NCI-H526 treated with DMSO at 0.1 percent for 48 hours (cell line): ENCODE results near the gene PMFBP1.

ENCODE experiments used
- DNase-seq: peaks from one replicate; lab custom pipeline; 2025; lab: John Stamatoyannopoulos, UW

PMFBP1 gene

DNA sequence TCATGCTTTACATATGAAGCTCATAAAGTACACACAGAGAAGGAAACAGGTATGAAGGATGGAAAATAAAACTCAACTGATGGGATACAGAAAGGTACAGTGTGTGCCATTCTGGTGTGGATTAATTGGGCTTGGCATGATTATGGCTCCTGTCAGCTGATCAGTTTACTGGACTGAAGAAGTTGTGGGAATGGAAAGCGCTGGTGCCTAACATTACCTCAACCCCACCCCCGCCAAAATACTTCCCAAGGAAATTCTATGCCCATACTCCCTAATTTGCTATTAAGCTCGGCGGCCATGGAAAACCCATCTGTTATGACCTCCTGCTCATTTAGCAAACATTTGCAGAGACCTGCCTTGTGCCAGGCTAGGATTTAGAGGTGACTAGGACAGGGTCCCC lies 16.6 kb upstream of the PMFBP1 start:
- DNase-seq, result no peak

DNA sequence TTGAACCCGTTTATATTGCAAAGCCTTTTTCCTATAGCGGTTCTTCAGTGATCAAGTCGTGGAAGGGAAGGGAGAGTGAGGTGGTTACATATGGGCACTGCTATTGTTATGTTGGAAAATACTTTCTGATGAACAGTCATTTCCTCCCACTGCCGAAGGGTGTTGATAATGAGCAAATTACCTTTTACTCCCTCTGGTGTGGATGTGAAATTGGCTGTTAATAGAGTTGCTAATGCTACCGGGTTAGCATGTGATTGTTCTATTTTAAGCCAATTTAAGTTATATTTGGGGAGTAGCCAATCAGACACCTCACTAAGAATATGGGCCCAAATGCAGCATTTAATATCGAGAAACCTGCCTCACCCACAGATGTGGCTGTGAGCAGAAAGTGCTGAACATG lies 15.6 kb upstream of the PMFBP1 start:
- no peak for DNase-seq

DNA sequence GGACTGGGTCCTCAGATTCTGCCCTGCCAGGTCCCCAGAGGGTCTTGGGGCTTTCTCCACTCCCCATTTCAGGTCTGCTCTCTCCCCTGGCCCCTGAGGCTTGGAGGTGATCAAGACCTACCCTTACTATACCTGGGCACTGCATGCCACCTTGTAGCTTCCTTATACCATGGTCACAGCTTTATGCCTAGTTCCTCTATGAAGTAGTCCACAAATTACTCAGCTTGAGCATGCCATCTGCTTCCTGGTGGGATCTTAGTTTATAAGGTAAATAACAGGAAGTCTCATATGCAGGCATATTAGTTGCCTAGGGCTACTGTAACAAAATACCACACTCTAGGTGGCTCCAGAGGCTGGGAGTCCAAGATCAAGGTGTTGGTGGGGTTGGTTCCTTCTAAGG lies 11.0 kb upstream of the PMFBP1 start:
- no peak for DNase-seq

DNA sequence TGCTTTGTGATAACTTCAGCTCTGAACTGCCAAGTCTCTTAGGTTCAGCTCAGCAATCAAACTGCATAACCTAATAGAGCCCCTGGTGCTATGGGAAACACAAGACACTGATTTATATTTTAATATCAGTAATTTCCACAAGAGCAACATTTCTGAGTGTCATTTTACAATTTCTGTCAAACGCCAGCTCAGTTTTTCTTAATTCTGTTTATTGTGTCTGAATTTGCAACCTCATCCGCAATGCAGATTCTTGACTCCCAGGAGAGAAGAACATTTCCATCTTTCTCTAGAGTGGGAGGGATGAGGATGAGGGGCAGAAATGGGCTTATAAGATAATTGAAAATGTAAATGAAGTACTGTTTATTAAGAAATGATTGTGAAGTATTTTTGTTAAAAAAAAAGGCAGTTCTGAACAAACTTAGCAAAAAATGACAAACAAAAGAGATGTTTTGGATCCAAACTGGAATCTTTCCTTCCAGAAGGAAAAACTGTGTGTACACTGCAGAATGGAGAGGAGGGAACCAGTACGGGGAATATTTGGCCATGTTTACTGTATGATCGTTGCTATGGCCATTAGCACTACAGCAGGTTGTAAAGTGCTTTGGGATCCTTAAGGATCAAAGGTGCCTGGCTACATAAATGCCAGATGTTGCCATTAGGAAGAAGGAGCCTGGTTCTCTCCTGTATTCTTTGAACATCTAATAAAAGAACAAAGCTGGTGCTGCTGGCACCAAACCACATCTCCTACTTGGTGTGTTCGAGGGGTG lies 7.4 kb upstream of the PMFBP1 start:
- peak; percentile 23 for DNase-seq

DNA sequence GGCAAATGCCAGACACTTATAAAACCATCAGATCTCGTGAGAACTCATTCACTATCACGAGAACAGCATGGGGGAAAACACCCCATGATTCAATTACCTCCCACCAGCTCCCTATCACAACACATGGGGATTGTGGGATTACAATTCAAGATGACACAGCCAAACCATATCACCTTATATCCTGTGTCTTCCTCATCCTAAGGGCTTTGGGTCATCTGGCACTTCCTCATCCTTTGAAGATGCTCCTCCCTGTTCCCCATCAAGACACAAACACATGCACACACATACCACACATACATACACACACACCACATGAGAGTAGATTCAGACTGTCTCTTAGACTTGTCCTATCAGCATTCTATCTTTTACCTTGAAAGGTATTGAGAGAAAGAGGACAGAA lies 2.8 kb upstream of the PMFBP1 start:
- no peak for DNase-seq

DNA sequence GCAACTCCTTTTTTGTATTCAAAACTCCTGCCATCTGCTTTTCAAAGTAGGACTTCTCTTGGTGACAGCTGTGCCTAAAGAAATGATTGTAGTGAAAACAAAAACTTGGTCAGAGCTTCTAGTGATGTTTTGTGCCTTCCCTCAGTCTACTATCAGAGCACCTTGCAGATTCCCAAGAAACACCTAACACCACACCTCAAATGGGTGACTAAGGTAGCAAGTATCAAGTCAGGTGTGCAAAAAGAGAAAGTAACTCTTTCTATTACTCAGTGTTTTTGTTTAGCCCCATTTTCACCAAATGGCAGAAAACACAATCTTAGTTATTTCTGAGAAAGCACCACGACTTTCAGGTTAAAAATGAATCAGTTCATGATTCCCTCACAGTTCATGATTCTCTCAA lies 2.0 kb upstream of the PMFBP1 start:
- no peak for DNase-seq

GRCh38 chr16:72171236-72171635 lies 719 bp downstream of the PMFBP1 start:
- DNase-seq, result no peak

GRCh38 chr16:72169708-72170107 lies 2.2 kb downstream of the PMFBP1 start:
- DNase-seq, result no peak

DNA sequence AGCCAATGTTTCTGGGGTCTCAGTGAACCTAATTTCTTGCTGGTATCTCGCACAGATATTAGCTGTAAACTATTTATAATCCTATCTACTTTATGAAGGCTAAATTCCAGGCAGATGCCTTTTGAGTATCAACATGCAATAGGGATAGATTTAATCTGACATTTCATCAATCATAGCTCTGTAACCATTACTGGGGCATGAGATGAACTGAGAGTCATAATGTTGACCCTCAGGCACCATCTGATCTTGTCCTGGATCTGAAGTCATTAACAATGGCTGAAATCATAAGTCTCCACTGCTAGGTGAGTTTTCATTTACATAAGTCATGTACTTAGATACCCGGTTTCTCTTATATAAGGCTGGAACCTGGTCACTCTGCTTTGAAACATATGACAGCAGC lies 3.6 kb downstream of the PMFBP1 start:
- no peak for DNase-seq

GRCh38 chr16:72166954-72167561 lies 4.9 kb downstream of the PMFBP1 start:
- no peak for DNase-seq

GRCh38 chr16:72166151-72166550 lies 5.8 kb downstream of the PMFBP1 start:
- no peak for DNase-seq

DNA sequence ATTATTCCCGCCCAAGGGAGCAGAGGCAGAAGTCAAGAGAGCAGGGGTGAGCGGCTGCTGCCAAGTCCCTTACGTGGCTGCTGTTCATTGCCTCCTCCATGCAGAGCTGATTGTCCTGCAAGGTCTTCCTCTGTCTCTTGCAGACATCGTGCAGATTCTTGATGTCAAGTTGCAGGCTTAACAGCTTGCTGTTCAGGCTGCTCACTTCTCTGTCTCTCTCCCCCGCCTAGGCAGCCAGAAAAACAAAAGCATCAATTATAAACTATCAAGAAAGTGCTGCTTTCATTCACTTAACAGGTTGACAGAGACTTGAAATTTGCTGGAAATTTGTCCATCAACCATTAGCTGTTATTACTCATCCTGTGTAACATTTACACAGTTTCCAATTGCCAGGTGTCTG lies 7.3 kb downstream of the PMFBP1 start:
- no peak for DNase-seq

DNA sequence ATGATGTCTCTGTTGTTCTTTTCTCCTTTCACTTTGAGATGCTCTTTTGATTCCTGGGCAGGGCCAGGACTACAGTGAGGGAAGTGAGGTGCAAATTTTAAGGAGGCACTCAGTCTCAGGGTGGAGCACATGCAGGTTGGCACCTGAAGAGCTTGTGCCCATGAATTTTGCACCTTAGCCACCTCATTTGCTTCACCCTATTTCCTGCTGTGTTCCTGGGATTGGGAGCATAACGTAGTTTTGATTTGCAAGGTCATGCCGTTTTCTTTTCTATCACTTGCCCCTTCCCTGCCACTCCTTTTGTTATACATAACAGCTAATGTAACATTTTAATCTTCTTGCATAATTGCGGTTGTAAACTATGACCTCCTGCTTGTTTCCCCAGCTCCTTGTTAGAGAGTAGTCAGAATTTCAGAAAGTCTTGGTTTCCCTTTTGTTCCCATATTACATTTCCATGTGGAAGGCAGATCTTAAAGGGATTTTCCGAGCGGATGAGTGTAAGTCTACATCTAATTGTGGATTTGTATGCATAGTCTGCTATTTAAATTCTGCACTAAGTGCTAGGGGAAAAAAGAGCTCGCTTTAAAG lies 9.8 kb downstream of the PMFBP1 start:
- DNase-seq, result no peak

GRCh38 chr16:72159801-72160200 lies 12.2 kb downstream of the PMFBP1 start:
- no peak for DNase-seq

DNA sequence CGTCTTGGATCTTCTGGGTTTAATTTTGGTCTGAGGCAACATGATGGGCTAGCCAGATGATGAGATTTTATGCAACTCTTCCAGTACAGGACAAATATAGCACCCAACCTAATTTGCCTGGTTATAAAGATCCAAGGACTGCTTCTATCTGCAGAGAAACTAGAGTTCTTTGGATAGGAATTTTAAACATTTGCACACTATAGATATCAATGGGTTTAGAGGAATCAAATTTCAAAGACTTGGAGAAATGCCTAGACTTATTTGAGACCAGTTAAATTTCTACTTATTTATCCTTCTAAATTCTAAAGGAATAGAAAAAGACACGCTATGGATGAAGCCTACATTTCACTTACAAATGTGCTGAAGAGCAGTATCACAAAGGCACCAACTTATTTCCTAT lies 12.6 kb downstream of the PMFBP1 start:
- no peak for DNase-seq

GRCh38 chr16:72149676-72150464 lies 22.1 kb downstream of the PMFBP1 start:
- no peak for DNase-seq

GRCh38 chr16:72142476-72142875 lies 29.5 kb downstream of the PMFBP1 start:
- no peak for DNase-seq

DNA sequence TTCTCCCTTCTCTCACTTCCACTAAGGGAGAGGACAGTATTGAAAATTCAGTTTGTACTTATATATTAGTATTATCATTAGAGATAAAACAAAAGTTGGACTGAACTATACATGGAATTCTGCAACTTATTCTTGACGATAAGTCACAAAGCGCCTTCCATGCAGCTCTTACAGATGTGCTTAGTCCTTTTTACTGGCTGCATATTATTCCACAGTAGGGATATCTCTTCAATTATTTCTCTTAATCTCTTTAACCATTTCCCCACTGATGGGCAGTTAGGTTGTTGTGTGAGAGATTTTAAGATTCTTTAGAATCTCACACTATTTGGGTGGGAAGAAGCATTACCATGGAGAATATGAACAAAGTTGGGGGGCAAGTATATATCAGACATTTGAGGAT lies 32.0 kb downstream of the PMFBP1 start:
- no peak for DNase-seq

GRCh38 chr16:72138064-72138572 lies 33.8 kb downstream of the PMFBP1 start:
- DNase-seq, result no peak

DNA sequence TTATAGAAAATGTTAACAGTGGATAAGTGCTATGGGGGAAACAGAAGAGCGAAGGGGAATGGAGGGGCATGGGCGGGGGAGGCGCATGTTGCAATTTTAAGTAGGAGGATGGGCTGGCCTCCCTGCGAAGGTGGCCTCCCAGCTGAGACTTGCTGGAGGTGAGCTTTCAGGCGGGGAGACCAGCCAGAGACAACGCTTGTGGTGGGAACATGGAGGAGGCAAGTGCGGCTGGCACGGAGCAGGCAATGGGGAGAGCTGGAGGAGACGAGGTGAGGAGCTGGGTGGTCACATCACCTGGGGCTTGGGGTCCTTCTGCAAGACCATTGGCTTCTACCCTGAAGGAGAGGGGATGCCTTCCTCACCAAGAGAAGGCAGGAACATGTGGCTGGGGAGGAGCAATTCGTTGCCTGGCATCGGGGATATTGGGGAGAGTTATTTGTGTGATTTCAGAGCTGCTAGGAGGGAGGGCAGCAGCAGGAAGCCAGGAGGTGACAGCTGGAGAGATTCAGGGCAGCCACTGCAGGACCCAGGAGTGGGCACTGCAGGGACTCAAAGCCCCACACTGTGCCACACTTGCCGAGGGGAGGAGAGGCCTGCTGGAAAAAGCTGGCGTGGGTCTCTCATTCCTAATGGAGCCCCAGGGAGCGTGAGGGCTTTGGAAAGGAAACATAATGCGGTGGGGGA lies 34.4 kb downstream of the PMFBP1 start:
- no peak for DNase-seq

GRCh38 chr16:72134507-72134906 lies 37.4 kb downstream of the PMFBP1 start:
- no peak for DNase-seq

GRCh38 chr16:72132726-72133125 lies 39.2 kb downstream of the PMFBP1 start:
- DNase-seq, result no peak
